Kidney epithelial cell (primary cell): Measurements from ENCODE around the gene MECR. TPM values are rescaled to one million over a fixed set of nuclear protein-coding genes. Genes with fewer than 3 reads are reported as not detected.
"Not testable (repeated sequence)": the region's sequence is repeated elsewhere in the genome, so short reads cannot be mapped to it uniquely, and the experiment has no call there.

Source experiments
- DNase-seq: peaks from one replicate; pipeline ENCODE4 v3.0.0-alpha.2; 2010; ENCODE audit warnings: low read depth
- H3K27me3 ChIP-seq: 2 replicates; pipeline ENCODE4 v1.6.0; 2011; ENCODE audit warnings: low read length; ENCODE audit not compliant: control insufficient read depth, insufficient read depth
- H3K36me3 ChIP-seq: 2 replicates; pipeline ENCODE4 v1.5.1; 2011; ENCODE audit warnings: low read length; ENCODE audit not compliant: control insufficient read depth, insufficient read depth
- H3K4me3 ChIP-seq: 2 replicates; pipeline ENCODE4 v1.5.1; 2011; ENCODE audit warnings: low read depth, mild to moderate bottlenecking, control low read depth, low read length
- total RNA-seq: library from RNA; depleted of rRNA; stranded (reverse); fragments of >200 nt; gene quantifications from 2 replicates; pipeline ENCODE4 v1.2.3, GENCODE V29; 2015
- TF ChIP-seq, protein P1 (sequence below): IDR thresholded peaks from 2 replicates; pipeline ENCODE4 v1.5.1; 2011; ENCODE audit warnings: mild to moderate bottlenecking, moderate library complexity, low read length, control low read depth, inconsistent platforms; ENCODE audit not compliant: insufficient read depth, poor library complexity, severe bottlenecking

Gene MECR
- total RNA-seq, 1 donor from 2014 or later, result 23.6 TPM

GRCh38 chr1:29237852-29238619 is 7.3 kb upstream of the MECR start:
- TF ChIP-seq, protein P1, sequence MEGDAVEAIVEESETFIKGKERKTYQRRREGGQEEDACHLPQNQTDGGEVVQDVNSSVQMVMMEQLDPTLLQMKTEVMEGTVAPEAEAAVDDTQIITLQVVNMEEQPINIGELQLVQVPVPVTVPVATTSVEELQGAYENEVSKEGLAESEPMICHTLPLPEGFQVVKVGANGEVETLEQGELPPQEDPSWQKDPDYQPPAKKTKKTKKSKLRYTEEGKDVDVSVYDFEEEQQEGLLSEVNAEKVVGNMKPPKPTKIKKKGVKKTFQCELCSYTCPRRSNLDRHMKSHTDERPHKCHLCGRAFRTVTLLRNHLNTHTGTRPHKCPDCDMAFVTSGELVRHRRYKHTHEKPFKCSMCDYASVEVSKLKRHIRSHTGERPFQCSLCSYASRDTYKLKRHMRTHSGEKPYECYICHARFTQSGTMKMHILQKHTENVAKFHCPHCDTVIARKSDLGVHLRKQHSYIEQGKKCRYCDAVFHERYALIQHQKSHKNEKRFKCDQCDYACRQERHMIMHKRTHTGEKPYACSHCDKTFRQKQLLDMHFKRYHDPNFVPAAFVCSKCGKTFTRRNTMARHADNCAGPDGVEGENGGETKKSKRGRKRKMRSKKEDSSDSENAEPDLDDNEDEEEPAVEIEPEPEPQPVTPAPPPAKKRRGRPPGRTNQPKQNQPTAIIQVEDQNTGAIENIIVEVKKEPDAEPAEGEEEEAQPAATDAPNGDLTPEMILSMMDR, result no peak
- no peak for DNase-seq
- Histone ChIP-seq H3K36me3 (no peaks in the 10 kb centered on the region), H3K4me3 (peak overlapping the region; percentile 67), H3K27me3 (no peaks in the 10 kb centered on the region)

DNA sequence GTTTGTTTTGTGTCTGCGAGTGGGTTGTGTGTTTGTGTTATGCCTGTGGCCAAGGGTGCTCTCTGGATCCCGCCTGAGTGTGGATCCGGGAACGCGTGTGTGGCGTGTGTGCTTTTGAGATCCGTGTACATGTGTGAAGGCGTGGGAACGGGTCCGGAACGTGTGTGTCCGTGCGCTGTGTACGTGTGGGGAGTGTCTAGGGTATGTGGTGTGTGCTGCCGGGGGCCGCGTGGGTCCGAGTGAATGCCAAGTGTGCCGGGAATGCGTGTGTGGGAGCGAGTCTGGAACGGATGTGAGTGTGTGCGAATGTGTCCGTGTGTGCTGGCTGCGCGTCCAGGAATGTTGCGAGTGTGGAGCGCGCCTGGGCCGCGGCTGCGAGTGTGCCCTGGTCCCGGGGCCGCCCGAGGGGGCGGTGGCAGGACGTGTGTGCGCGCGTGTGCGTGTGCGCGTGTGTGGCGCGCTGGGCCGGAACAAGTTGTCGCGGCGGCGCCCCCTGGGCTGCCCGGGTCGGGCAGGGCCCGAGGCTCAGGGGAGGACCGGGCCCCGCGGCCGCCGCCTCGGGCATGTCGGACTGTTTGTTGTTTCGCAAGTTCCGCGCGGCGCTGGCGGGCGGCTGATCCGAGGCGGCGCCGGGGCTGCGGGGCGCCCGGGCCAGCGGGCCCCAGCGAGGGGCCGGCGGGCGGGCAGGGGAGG is 6.5 kb upstream of the MECR start:
- TF ChIP-seq, protein P1, result no peak
- H3K27me3 ChIP-seq, result no peaks in the 10 kb centered on the region
- H3K36me3 ChIP-seq, result no peaks in the 10 kb centered on the region
- DNase-seq, result no peak
- peak overlapping the region; percentile 82 for H3K4me3 ChIP-seq

- peak overlapping the region; percentile 82 for H3K4me3 ChIP-seq
- DNase-seq, result no peak
- H3K36me3 ChIP-seq, result no peaks in the 10 kb centered on the region
- no peaks in the 10 kb centered on the region for H3K27me3 ChIP-seq
- TF ChIP-seq, protein P1, result no peak
Observed at GRCh38 chr1:29236712-29237128, 6.0 kb upstream of the MECR start.

GRCh38 chr1:29235955-29236711 is 5.4 kb upstream of the MECR start, which contains the start of gene PTPRU:
PTPRU (plus strand) TSS chr1:29236522; CDS start chr1:29236645, 123 bp downstream.
- Histone ChIP-seq H3K27me3 (no peaks in the 10 kb centered on the region), H3K4me3 (peak within 1 kb of the TSS; percentile 82), H3K36me3 (no peaks in the 10 kb centered on the region)
- no peak for DNase-seq
- TF ChIP-seq, protein P1, result no peak

DNA sequence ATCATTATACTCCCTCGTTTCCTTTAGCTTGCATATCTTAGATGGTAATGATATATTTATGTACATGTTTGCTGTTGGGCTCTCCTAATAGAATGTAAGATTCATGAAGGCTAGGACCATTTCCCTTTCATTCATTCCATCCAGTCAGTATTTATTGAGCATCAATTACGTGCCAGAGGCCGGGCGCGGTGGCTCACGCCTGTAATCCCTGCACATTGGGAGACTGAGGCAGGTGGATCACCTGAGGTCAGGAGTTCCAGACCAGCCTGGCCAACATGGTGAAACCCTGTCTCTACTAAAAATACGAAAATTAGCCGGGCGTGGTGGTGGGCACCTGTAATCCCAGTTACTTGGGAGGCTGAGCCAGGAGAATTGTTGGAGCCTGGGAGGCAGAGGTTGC is 4.1 kb upstream of the MECR start:
- DNase-seq, H3K27me3 ChIP-seq, H3K4me3 ChIP-seq, H3K36me3 ChIP-seq: not testable (repeated sequence)

DNA sequence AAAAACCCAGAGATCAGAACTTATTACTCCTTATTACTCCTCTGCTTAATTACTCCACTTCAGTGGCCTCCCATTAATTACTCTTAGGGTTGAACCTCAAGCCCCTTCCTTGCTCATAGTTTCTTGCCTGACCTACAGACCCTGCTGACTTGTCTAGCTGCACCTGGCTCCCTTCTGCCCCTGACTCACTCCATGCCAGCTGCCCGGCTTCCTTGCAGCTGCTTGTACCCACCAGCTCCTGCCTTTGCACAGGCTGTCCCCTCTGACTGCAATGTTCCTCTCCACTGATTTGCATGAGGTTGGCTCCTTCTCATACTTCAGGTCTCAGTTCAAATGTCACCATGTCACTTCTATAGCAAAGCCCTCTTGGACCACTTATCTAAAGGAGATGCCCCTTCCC is 3.7 kb upstream of the MECR start:
- DNase-seq, result no peak
- TF ChIP-seq, protein P1, result no peak
- no peak overlapping the region for H3K4me3 ChIP-seq
- H3K36me3 ChIP-seq, result no peaks in the 10 kb centered on the region
- H3K27me3 ChIP-seq, result no peaks in the 10 kb centered on the region
